ENCODE results near the gene LRRC27.

LRRC27 gene

GRCh38 chr10:132407243-132407746 is 75.3 kb downstream of the LRRC27 start:
- no peaks in the 10 kb centered on the region for H3K27me3 Mint-ChIP-seq (ENCODE audit: low read depth)
- H3K36me3 Mint-ChIP-seq (ENCODE audit: low read depth) = peaks cover 2% of the 10 kb centered on the region
- H3K4me3 Mint-ChIP-seq = no peak overlapping the region
- H3K9me3 Mint-ChIP-seq = no peaks in the 10 kb centered on the region
- H3K4me1 Mint-ChIP-seq (ENCODE audit: low read depth) = peaks cover 2% of the 10 kb centered on the region
- no peak for DNase-seq (ENCODE audit: low spot score)
- H3K27ac Mint-ChIP-seq = no peak overlapping the region

GRCh38 chr10:132407846-132408278 is 75.9 kb downstream of the LRRC27 start:
- Mint-ChIP-seq H3K4me3 (no peak overlapping the region), H3K27ac (no peak overlapping the region), H3K36me3 (ENCODE audit: low read depth) (peaks cover 2% of the 10 kb centered on the region), H3K27me3 (ENCODE audit: low read depth) (no peaks in the 10 kb centered on the region), H3K9me3 (no peaks in the 10 kb centered on the region), H3K4me1 (ENCODE audit: low read depth) (peaks cover 2% of the 10 kb centered on the region)
- no peak for DNase-seq (ENCODE audit: low spot score)

GRCh38 chr10:132408367-132408781 is 76.4 kb downstream of the LRRC27 start:
- Mint-ChIP-seq H3K27ac (no peak overlapping the region), H3K4me3 (no peak overlapping the region), H3K9me3 (no peaks in the 10 kb centered on the region), H3K36me3 (ENCODE audit: low read depth) (peaks cover 2% of the 10 kb centered on the region), H3K27me3 (ENCODE audit: low read depth) (no peaks in the 10 kb centered on the region), H3K4me1 (ENCODE audit: low read depth) (peaks cover 2% of the 10 kb centered on the region)
- no peak for DNase-seq (ENCODE audit: low spot score)

- H3K27ac Mint-ChIP-seq = no peak overlapping the region
- no peak for DNase-seq (ENCODE audit: low spot score)
- no peak overlapping the region for H3K4me3 Mint-ChIP-seq
- no peaks in the 10 kb centered on the region for H3K27me3 Mint-ChIP-seq (ENCODE audit: low read depth)
- peaks cover 2% of the 10 kb centered on the region for H3K4me1 Mint-ChIP-seq (ENCODE audit: low read depth)
- peaks cover 2% of the 10 kb centered on the region for H3K36me3 Mint-ChIP-seq (ENCODE audit: low read depth)
- no peaks in the 10 kb centered on the region for H3K9me3 Mint-ChIP-seq
Measured at GRCh38 chr10:132408823-132409666, 77.1 kb downstream of the LRRC27 start.

- no peak for DNase-seq (ENCODE audit: low spot score)
- H3K27me3 Mint-ChIP-seq (ENCODE audit: low read depth) = no peaks in the 10 kb centered on the region
- H3K27ac Mint-ChIP-seq = no peak overlapping the region
- H3K4me3 Mint-ChIP-seq = no peak overlapping the region
- no peaks in the 10 kb centered on the region for H3K9me3 Mint-ChIP-seq
- peaks cover 2% of the 10 kb centered on the region for H3K36me3 Mint-ChIP-seq (ENCODE audit: low read depth)
- H3K4me1 Mint-ChIP-seq (ENCODE audit: low read depth) = peaks cover 2% of the 10 kb centered on the region
Measured at GRCh38 chr10:132409667-132410028, 77.7 kb downstream of the LRRC27 start.

GRCh38 chr10:132410056-132410778 is 78.2 kb downstream of the LRRC27 start:
- no peak overlapping the region for H3K27ac Mint-ChIP-seq
- peaks cover 2% of the 10 kb centered on the region for H3K4me1 Mint-ChIP-seq (ENCODE audit: low read depth)
- no peaks in the 10 kb centered on the region for H3K9me3 Mint-ChIP-seq
- no peaks in the 10 kb centered on the region for H3K27me3 Mint-ChIP-seq (ENCODE audit: low read depth)
- H3K36me3 Mint-ChIP-seq (ENCODE audit: low read depth) = peaks cover 2% of the 10 kb centered on the region
- H3K4me3 Mint-ChIP-seq = no peak overlapping the region
- DNase-seq (ENCODE audit: low spot score) = no peak

GRCh38 chr10:132410779-132411532 is 79.0 kb downstream of the LRRC27 start:
- no peak overlapping the region for H3K27ac Mint-ChIP-seq

GRCh38 chr10:132411561-132412253 is 79.7 kb downstream of the LRRC27 start:
- no peak overlapping the region for H3K4me3 Mint-ChIP-seq
- no peaks in the 10 kb centered on the region for H3K27me3 Mint-ChIP-seq (ENCODE audit: low read depth)
- no peak for DNase-seq (ENCODE audit: low spot score)
- H3K27ac Mint-ChIP-seq = no peak overlapping the region
- H3K4me1 Mint-ChIP-seq (ENCODE audit: low read depth) = peaks cover 2% of the 10 kb centered on the region
- no peaks in the 10 kb centered on the region for H3K9me3 Mint-ChIP-seq
- no peaks in the 10 kb centered on the region for H3K36me3 Mint-ChIP-seq (ENCODE audit: low read depth)

More at GRCh38 chr10:132410779-132411532, 79.0 kb downstream of the LRRC27 start:
- no peaks in the 10 kb centered on the region for H3K27me3 Mint-ChIP-seq (ENCODE audit: low read depth)
- no peak overlapping the region for H3K4me3 Mint-ChIP-seq
- H3K4me1 Mint-ChIP-seq (ENCODE audit: low read depth) = peaks cover 2% of the 10 kb centered on the region
- DNase-seq (ENCODE audit: low spot score) = no peak
- H3K36me3 Mint-ChIP-seq (ENCODE audit: low read depth) = peaks cover under 1% of the 10 kb centered on the region
- no peaks in the 10 kb centered on the region for H3K9me3 Mint-ChIP-seq

- DNase-seq (ENCODE audit: low spot score) = no peak
- Mint-ChIP-seq H3K36me3 (ENCODE audit: low read depth) (no peaks in the 10 kb centered on the region), H3K4me3 (no peak overlapping the region)
Measured at GRCh38 chr10:132412316-132413192, 80.6 kb downstream of the LRRC27 start.

GRCh38 chr10:132413226-132414205 is 81.5 kb downstream of the LRRC27 start:
- DNase-seq (ENCODE audit: low spot score) = no peak
- Mint-ChIP-seq H3K9me3 (no peaks in the 10 kb centered on the region), H3K4me3 (no peak overlapping the region), H3K27me3 (ENCODE audit: low read depth) (no peaks in the 10 kb centered on the region), H3K36me3 (ENCODE audit: low read depth) (no peaks in the 10 kb centered on the region), H3K27ac (no peak overlapping the region), H3K4me1 (ENCODE audit: low read depth) (no peaks in the 10 kb centered on the region)

More at GRCh38 chr10:132412316-132413192, 80.6 kb downstream of the LRRC27 start:
- no peaks in the 10 kb centered on the region for H3K27me3 Mint-ChIP-seq (ENCODE audit: low read depth)
- peaks cover 2% of the 10 kb centered on the region for H3K4me1 Mint-ChIP-seq (ENCODE audit: low read depth)
- H3K27ac Mint-ChIP-seq = no peak overlapping the region
- H3K9me3 Mint-ChIP-seq = no peaks in the 10 kb centered on the region

- Mint-ChIP-seq H3K27me3 (ENCODE audit: low read depth) (no peaks in the 10 kb centered on the region), H3K36me3 (ENCODE audit: low read depth) (no peaks in the 10 kb centered on the region), H3K4me1 (ENCODE audit: low read depth) (no peaks in the 10 kb centered on the region), H3K4me3 (no peak overlapping the region), H3K9me3 (no peaks in the 10 kb centered on the region), H3K27ac (no peak overlapping the region)
- DNase-seq (ENCODE audit: low spot score) = no peak
Measured at GRCh38 chr10:132414402-132415016, 82.5 kb downstream of the LRRC27 start.
